Fibroblast of skin of back (primary cell): ENCODE results near the gene MTHFD2L.

Experiments
- DNase-seq: peaks from one replicate; pipeline ENCODE4 v3.0.0-alpha.2; 2013

Gene MTHFD2L

GRCh38 chr4:74132944-74133343 lies 25.0 kb upstream of the MTHFD2L start:
- DNase-seq = no peak

GRCh38 chr4:74133786-74134499 lies 24.0 kb upstream of the MTHFD2L start:
- peak; percentile 95 for DNase-seq

- DNase-seq = no peak
Measured at GRCh38 chr4:74134500-74134852, 23.4 kb upstream of the MTHFD2L start.

- DNase-seq = no peak
Measured at GRCh38 chr4:74146581-74147129, 11.3 kb upstream of the MTHFD2L start.

- no peak for DNase-seq
Measured at GRCh38 chr4:74148205-74148604, 9.7 kb upstream of the MTHFD2L start.

GRCh38 chr4:74152836-74153235 lies 5.1 kb upstream of the MTHFD2L start:
- no peak for DNase-seq

GRCh38 chr4:74156521-74156920 lies 1.4 kb upstream of the MTHFD2L start:
- no peak for DNase-seq

- peak; percentile 21 for DNase-seq
Measured at GRCh38 chr4:74157154-74157553, 764 bp upstream of the MTHFD2L start.

- no peak for DNase-seq
Measured at GRCh38 chr4:74158466-74159142, 686 bp downstream of the MTHFD2L start.

GRCh38 chr4:74159143-74159709 lies 1.3 kb downstream of the MTHFD2L start:
- no peak for DNase-seq

- DNase-seq = no peak
Measured at GRCh38 chr4:74161666-74162450, 3.9 kb downstream of the MTHFD2L start.

GRCh38 chr4:74166135-74166534 lies 8.2 kb downstream of the MTHFD2L start:
- no peak for DNase-seq

GRCh38 chr4:74166818-74167217 lies 8.9 kb downstream of the MTHFD2L start:
- DNase-seq = no peak

GRCh38 chr4:74167585-74167984 lies 9.7 kb downstream of the MTHFD2L start:
- DNase-seq = no peak

GRCh38 chr4:74168841-74169240 lies 10.9 kb downstream of the MTHFD2L start:
- DNase-seq = no peak

- no peak for DNase-seq
Measured at GRCh38 chr4:74173321-74173720, 15.4 kb downstream of the MTHFD2L start.

- DNase-seq = no peak
Measured at GRCh38 chr4:74174421-74174820, 16.5 kb downstream of the MTHFD2L start.

GRCh38 chr4:74174941-74175340 lies 17.0 kb downstream of the MTHFD2L start:
- no peak for DNase-seq

GRCh38 chr4:74175379-74175778 lies 17.5 kb downstream of the MTHFD2L start:
- DNase-seq = no peak

- DNase-seq = no peak
Measured at GRCh38 chr4:74178798-74179197, 20.9 kb downstream of the MTHFD2L start.

GRCh38 chr4:74181219-74181618 lies 23.3 kb downstream of the MTHFD2L start:
- DNase-seq = peak; percentile 55

- no peak for DNase-seq
Measured at GRCh38 chr4:74188912-74189311, 31.0 kb downstream of the MTHFD2L start.
